Testis (tissue), 3 donors: ENCODE data around the gene PCLO. TPM values are rescaled to one million over a fixed set of nuclear protein-coding genes. Genes with fewer than 3 reads are reported as not detected.

Experiments
- DNase-seq: peaks from one replicate; pipeline ENCODE4 v3.0.0-alpha.2; 2019
- H3K27ac ChIP-seq, 2 donors: fragments of 200-600 bp; sonication (generic); one replicate each; pipeline ENCODE4 v1.5.1; 2019
- H3K27me3 ChIP-seq: fragments of 200-600 bp; sonication (generic); one replicate; pipeline ENCODE4 v1.5.1; 2019
- H3K36me3 ChIP-seq: fragments of 200-600 bp; sonication (generic); one replicate; pipeline ENCODE4 v1.5.1; 2017; ENCODE audit warnings: low read depth; ENCODE audit errors: missing control alignments
- H3K4me1 ChIP-seq: fragments of 200-600 bp; sonication (generic); one replicate; pipeline ENCODE4 v1.5.1; 2019
- H3K4me3 ChIP-seq, 2 donors: fragments of 200-600 bp; sonication (generic); one replicate each; pipeline ENCODE4 v1.5.1; 2017 to 2019
- H3K9me3 ChIP-seq: fragments of 200-600 bp; sonication (generic); one replicate; pipeline ENCODE4 v1.5.1; 2017
- CTCF ChIP-seq, 3 experiments: fragments of 450-650 bp in 2 of 3; fragments of 200-600 bp in 1 of 3; sonication (generic) in 1 of 3; IDR thresholded peaks; one replicate each; pipeline ENCODE4 v1.5.1; 2016 to 2019; ENCODE audit warnings: antibody characterized with exemption in 3 of 3, mild to moderate bottlenecking in 2 of 3, moderate library complexity in 1 of 3
- POLR2A ChIP-seq: fragments of 450-650 bp; IDR thresholded peaks from one replicate; pipeline ENCODE4 v1.6.1; 2017; ENCODE audit warnings: antibody characterized with exemption, mild to moderate bottlenecking, moderate library complexity
- WGBS, 2 donors: methylation state at CpG; one replicate each; pipeline ENCODE4 v1.1.5; 2018; 5-methylcytosine and 5-hydroxymethylcytosine counted together
- intact Hi-C: fragments of 100-400 bp; cut with DNase I; formaldehyde crosslinking; loops from one replicate; pipeline ENCODE4 v1.15.1; 2023; ENCODE audit warnings: low total_unique reads
- polyA plus RNA-seq: library from polyadenylated mRNA; stranded (reverse); fragments of 350-450 nt; fragmentation: Illumina TruSeq; extraction: RNeasy Lipid Tissue Mini Kit (QIAGEN cat#74804); gene quantifications from one replicate; pipeline ENCODE4 v1.2.3, GENCODE V29; 2014; ENCODE audit warnings: low read depth, low replicate concordance; ENCODE audit not compliant: insufficient read depth
- total RNA-seq, 2 donors: library from RNA; depleted of rRNA; stranded (reverse); fragments of >200 nt; gene quantifications; one replicate each; pipeline ENCODE4 v1.2.3, GENCODE V29; 2016

Gene PCLO
- total and polyA plus RNA-seq, 3 donors from 2014 or later, result 6.4 to 29.4 (median 20.4) TPM

DNA sequence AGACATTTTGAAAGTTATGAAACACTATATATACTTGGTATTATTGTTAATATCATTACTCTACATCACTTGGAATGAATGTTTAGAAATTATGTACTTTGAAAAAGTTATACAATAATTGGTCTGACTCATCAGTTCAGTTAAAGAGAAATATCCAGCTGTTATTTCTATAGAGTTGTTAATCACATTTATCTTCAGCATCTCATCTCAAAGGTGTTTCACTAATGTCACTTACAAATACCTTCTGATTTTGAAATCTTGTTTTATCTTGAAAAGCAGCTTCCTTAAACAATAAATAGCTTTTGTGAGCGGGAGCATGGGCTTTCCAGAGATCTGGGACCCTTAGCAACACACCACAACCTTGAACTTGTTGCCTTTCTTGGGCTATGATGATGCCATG, 205.2 kb downstream of the PCLO start:
- no peak for DNase-seq
- no peak overlapping the region for H3K27ac ChIP-seq
- no peak for TF ChIP-seq CTCF (IDR thresholded peaks at IDR 0.05)
- TF ChIP-seq POLR2A, result no peak
- no peaks in the 10 kb centered on the region for H3K36me3 ChIP-seq
- 83 to 91% methylated on average over 1 of the region's 1 CpG for WGBS, 2 donors
- no peak overlapping the region for H3K4me3 ChIP-seq
- H3K4me1 ChIP-seq, result no peaks in the 10 kb centered on the region
- intact Hi-C loops, result no loop called here
- H3K27me3 ChIP-seq, result no peaks in the 10 kb centered on the region
- no peaks in the 10 kb centered on the region for H3K9me3 ChIP-seq

DNA sequence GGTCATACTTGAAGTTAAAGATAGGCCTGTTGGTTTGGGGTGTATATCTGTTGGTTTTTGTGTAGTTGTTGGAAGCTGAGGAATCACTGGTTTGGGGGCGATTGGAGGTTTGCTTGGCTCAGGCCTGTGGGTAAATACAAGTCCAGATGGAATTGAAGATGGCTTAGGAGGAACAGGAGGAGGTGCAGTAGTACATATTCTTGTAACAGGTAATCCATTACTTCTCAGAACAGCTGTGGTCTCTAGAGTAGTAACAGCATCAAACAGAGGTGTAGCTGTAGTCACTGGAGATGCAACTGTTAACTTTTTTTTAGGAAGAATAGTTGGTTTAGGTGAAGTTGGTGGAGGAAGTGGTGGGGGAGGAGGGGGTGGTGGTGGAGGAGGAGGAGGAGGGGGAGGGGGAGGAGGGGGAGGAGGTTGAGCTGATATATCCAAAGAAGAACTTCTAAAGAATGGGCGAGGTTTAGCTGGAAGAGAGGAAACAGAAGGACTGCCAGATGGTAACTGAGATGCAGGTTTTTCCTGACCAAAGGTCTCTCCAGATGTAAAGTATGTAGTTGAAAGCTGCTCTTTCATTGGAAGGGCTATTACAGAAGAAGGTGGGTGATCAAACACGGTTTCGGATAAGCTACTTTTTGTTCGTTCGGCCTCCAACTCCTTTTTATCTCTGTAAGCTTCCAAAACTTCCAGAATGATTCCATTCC, 209.2 kb downstream of the PCLO start:
- no peak for TF ChIP-seq POLR2A
- TF ChIP-seq CTCF (IDR thresholded peaks at IDR 0.05), result no peak
- Histone ChIP-seq H3K27ac (no peak overlapping the region), H3K4me1 (no peaks in the 10 kb centered on the region), H3K9me3 (no peaks in the 10 kb centered on the region), H3K4me3 (no peak overlapping the region), H3K36me3 (no peaks in the 10 kb centered on the region), H3K27me3 (no peaks in the 10 kb centered on the region)
- WGBS, 2 donors, result 88 to 90% methylated on average over 6 of the region's 6 CpGs
- no peak for DNase-seq
- intact Hi-C loops, result no loop called here

DNA sequence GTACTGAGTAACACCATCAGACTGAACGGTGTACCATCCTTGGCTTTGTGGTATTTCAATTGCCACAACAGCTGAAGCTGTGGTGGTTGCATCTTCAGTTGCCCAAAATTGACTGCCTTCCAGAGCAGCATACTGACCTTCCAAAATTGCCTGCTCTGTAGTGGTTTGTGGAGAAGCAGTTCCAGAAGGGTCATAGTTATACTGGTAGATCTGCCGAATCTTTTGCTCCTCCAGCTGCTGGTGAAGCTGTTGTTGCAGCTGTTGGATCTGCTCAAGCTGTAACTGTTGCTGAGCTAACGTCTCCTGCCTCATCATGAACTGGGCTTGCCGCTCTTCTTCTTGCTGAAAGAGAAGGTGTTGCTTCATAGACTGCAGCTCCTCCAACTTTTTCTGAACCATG, 212.2 kb downstream of the PCLO start:
- DNase-seq, result no peak

GRCh38 chr7:82945480-82945879, 217.2 kb downstream of the PCLO start:
- Histone ChIP-seq H3K4me1 (no peaks in the 10 kb centered on the region), H3K36me3 (no peaks in the 10 kb centered on the region), H3K4me3 (no peak overlapping the region), H3K27ac (no peak overlapping the region), H3K9me3 (no peaks in the 10 kb centered on the region), H3K27me3 (no peaks in the 10 kb centered on the region)
- TF ChIP-seq POLR2A (no peak), CTCF (IDR thresholded peaks at IDR 0.05) (no peak)
- DNase-seq, result no peak
- intact Hi-C loops, result no loop called here
- WGBS, 2 donors, result 87 to 89% methylated on average over 3 of the region's 3 CpGs

More for the DNA sequence above, 212.2 kb downstream of the PCLO start:
- no peak overlapping the region for H3K27ac ChIP-seq
- no peaks in the 10 kb centered on the region for H3K4me1 ChIP-seq
- TF ChIP-seq CTCF (IDR thresholded peaks at IDR 0.05) (no peak), POLR2A (no peak)
- no peak overlapping the region for H3K4me3 ChIP-seq
- intact Hi-C loops, result no loop called here
- WGBS, 2 donors, result 82% methylated on average over 4 of the region's 4 CpGs
- H3K9me3 ChIP-seq, result no peaks in the 10 kb centered on the region
- H3K27me3 ChIP-seq, result no peaks in the 10 kb centered on the region
- H3K36me3 ChIP-seq, result no peaks in the 10 kb centered on the region

DNA sequence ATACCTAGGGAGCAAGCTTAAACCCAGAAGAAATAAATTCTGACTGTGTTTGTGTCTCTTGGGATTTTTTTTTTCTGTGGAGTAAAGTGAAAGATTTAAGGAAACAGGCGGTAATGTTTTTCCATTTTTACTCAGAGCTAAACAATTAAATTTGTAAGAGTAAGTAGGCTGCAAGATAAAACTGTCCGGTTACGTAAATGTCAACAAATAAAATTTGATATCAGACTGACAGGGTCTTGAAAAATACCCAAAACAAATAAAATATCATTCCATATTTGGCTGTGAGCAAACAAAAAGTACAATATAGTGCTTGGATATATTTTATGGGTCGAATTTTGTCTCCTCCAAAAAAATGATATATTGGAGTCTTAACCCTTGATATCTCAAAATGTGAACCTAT, 217.6 kb downstream of the PCLO start:
- Histone ChIP-seq H3K27ac (no peak overlapping the region), H3K9me3 (no peaks in the 10 kb centered on the region), H3K36me3 (no peaks in the 10 kb centered on the region), H3K4me1 (no peaks in the 10 kb centered on the region), H3K4me3 (no peak overlapping the region), H3K27me3 (no peaks in the 10 kb centered on the region)
- intact Hi-C loops, result no loop called here
- WGBS, 2 donors, result 74 to 80% methylated on average over 4 of the region's 4 CpGs
- no peak for DNase-seq
- no peak for TF ChIP-seq POLR2A
- TF ChIP-seq CTCF (IDR thresholded peaks at IDR 0.05), result no peak
